CD4-positive, alpha-beta T cell treated with Interleukin-12 subunit alpha and Interleukin-12 subunit beta, for 1 hour (primary cell): ENCODE results near the gene FOXN3.

Experiments
- DNase-seq: peaks from one replicate; pipeline ENCODE4 v3.0.0-alpha.2; 2020

Gene FOXN3

GRCh38 chr14:89382487-89382886, 34.5 kb downstream of the FOXN3 start:
- DNase-seq: no peak

- DNase-seq: no peak
Measured at GRCh38 chr14:89379891-89380820, 36.9 kb downstream of the FOXN3 start.

GRCh38 chr14:89379006-89379405, 38.0 kb downstream of the FOXN3 start:
- no peak for DNase-seq

GRCh38 chr14:89378119-89378518, 38.9 kb downstream of the FOXN3 start:
- peak; percentile 19 for DNase-seq

- no peak for DNase-seq
Measured at GRCh38 chr14:89377544-89377943, 39.5 kb downstream of the FOXN3 start.

GRCh38 chr14:89374908-89375307, 42.1 kb downstream of the FOXN3 start:
- no peak for DNase-seq

GRCh38 chr14:89373185-89373584, 43.8 kb downstream of the FOXN3 start:
- DNase-seq: no peak

GRCh38 chr14:89372512-89372883, 44.5 kb downstream of the FOXN3 start:
- DNase-seq: no peak

GRCh38 chr14:89371585-89372511, 45.2 kb downstream of the FOXN3 start:
- DNase-seq: no peak

- no peak for DNase-seq
Measured at GRCh38 chr14:89370781-89371180, 46.3 kb downstream of the FOXN3 start.

GRCh38 chr14:89370381-89370780, 46.7 kb downstream of the FOXN3 start:
- DNase-seq: no peak

GRCh38 chr14:89369656-89370055, 47.4 kb downstream of the FOXN3 start:
- DNase-seq: no peak

- no peak for DNase-seq
Measured at GRCh38 chr14:89368490-89369477, 48.2 kb downstream of the FOXN3 start.

- DNase-seq: no peak
Measured at GRCh38 chr14:89367779-89368120, 49.3 kb downstream of the FOXN3 start.

GRCh38 chr14:89366864-89367778, 49.9 kb downstream of the FOXN3 start:
- no peak for DNase-seq

- DNase-seq: peak; percentile 69
Measured at GRCh38 chr14:89365061-89365801, 51.8 kb downstream of the FOXN3 start.

GRCh38 chr14:89364316-89364715, 52.7 kb downstream of the FOXN3 start:
- no peak for DNase-seq

- no peak for DNase-seq
Measured at GRCh38 chr14:89360277-89360676, 56.8 kb downstream of the FOXN3 start.

- no peak for DNase-seq
Measured at GRCh38 chr14:89359477-89360222, 57.4 kb downstream of the FOXN3 start.
